DMS 273 (cell line): ENCODE results near the gene EIF2AK3.

ENCODE experiments used
- DNase-seq: peaks from one replicate; lab custom pipeline; 2025; ENCODE audit not compliant: unreplicated experiment; lab: John Stamatoyannopoulos, UW

EIF2AK3 gene

DNA sequence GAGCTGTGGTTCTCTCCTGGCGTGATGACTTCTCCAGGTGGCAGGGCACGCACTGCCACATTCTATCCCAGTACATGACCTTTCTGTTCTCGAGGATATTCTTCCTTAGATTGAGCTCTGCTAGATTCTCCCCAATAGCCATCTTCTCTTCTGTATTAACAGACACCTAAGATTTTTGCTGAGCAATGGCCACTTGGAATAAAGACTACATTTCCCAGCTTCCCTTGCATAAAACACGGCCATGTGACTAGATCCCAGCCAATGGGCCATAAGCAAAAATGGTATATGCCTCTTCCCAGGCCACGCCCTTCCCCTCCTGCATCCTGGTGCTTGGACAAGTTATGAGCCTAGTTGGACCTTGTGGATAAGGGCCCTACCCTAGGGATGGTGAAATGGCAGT lies 82.1 kb downstream of the EIF2AK3 start:
- peak; percentile 79 for DNase-seq

DNA sequence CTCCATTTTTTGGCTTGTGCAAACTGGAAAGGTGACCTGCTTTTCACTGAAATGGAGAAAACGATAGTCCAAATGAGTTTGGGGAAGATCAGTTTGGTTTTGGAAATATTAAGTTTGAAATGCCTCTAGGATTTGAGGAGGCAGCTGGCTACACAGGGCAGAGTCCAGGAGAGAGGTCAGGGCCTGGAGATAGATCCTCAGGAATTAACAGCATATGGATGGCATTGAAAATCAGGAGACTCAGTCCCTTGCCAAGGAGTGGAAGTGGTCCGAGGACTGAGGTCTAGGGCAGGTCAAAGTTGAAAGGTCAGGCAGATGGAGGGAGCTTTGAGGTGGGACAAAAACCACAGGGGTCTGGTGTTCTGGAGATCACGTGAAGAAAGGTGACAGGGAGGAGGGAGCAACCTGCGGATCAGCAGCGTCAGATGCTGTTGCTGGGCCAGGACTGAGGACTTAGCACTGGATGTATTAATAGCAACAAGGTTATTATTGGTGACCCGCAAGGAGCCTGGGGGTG lies 83.7 kb downstream of the EIF2AK3 start:
- DNase-seq = no peak

DNA sequence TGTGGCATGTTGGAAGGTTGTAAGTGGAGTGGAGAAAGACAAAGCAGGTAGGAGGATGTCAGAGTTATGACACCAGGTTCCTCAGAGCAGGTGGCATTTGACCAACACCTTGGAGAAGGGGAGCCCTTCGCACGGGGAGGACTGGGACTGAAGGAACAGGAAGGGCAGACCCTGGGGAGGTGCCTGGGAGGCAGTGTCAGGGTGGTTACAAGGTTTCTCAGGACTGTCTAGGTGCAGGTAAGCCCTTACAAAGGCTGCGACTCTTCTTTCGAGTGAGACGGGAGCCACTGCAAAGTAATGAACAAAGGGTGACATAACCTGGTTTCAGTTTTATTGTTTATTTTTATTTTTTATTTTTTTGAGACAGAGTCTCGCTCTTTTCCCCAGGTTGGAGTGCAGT lies 84.6 kb downstream of the EIF2AK3 start:
- no peak for DNase-seq

DNA sequence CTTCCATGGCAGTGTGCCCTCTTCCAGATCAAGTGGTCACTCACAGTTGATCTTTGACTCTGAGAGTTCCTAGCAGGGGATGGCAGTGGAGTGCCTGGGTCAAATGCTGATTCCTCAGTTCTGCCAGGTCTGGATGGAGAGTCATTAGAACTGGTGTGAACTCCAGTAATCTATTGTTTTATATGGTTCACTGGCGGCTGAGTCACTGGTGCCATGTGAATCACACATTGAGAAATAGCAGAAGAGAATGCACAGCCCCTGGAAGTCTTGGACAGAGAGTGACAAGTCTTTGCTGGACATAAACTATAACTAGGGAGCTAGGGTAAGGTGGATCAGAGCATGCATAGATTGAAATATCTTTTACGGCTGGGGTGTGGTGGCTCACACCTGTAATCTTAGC lies 86.9 kb downstream of the EIF2AK3 start:
- no peak for DNase-seq

DNA sequence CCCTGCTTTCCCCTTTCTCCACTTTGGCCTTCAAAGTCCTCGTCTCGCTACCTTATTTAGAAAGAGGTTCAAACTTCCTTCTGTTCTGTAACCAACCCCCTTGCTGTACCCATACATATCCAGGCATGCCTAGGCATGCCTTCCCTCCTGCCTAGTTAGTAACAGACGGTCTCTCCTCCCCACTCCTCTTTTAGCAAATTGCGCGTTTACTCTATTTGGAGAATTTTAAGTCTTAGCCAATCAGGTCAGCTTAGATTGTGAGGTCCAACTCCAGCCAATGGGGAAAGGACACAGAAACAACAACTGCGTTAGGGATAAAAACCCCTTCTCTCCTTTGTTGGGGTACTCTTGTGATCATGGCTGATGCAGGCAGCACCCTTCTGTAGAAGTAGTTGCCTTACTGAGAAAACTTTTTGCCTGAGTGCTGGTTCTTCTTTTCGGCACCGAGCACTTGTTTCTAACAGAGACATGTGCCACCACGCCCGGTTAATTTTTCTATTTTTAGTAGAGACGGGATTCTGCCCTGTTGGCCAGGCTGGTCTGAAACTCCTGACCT lies 88.8 kb downstream of the EIF2AK3 start:
- no peak for DNase-seq

DNA sequence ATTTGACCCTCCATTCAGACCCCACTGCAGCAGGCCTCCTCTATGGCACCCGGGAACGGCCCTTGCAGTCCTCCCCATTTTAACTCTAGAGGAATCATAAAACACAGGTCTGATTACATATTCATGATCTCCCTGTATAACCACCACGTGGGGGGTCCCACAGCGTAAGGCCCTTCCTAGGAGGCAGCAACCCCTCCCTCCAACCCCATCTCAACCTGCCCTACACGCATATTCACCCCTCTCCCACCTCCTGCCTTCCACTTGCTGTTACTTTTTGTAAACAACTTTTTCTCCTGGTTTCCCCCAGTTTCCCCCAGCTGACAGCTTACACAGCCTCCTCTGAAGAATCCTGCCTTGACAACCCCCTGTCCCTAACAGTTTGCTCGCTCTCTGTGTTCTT lies 89.6 kb downstream of the EIF2AK3 start:
- no peak for DNase-seq

DNA sequence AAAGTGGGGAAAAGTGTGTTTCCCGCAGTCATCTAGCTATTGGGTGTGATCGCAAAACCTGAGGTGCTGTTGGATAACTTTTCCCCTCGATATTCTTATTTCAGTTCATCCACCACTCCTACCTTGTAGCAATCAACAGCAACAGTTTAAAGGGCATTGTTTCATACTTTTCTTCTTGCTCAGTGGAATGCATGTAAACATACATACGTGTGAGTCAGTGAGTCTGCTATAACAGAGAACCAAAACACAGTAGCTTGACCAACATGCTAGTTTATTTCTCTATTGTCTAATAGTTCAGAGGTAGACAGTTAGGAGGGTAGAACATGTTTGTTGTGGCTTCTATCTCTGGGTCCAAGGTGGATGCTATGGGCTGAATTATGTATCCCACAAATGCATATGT lies 97.2 kb downstream of the EIF2AK3 start:
- no peak for DNase-seq

DNA sequence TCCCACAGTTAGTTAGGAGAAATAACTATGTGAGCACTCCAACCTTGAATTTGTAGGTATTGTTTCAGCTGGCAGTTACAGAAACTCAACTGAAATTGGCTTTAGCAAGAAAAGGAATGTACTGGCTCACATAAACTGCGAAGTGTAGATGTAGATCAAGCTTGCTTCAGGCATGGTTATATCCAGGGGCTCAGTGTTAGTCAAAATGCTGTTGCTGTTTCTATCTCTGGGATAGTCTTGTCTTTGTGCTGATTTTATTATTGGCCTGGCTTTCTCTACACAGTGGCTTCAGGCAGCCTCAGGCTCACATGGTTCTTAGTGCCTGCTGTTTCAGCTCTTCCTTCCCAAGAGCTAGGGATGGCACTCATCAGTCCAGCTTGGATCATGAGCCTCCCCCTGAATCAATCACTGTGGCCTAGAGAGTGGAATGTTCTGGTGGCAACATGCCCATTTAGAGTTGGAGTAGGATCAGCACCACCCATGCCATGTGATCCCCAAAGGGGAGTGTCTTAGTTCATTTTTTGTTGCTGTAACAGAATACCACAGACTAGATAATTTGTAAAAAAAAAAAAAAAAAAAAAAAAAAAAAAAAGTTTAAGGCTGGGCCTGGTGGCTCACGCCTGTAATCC lies 105.7 kb downstream of the EIF2AK3 start:
- DNase-seq = no peak

DNA sequence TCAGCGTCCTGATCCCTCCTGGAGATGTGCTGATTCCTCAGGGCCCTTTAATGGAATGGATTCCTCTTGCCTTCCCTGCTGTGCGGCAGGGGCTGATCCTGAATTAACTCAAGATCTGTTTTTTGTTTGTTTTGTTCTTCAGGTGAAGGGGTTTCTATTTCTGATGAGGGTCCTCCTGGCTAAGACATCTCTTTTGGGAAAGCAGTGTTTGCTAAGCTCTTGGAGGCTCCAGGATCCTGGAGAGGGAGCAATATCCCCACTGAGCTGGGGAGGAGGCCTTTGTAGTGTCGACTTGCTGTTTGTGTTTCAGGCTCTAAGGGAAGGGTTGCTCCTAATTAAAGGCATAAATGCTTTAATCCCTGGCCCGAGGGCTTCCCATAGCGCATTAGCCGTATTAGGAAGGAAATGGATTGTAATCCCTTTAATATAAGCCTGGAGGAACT lies 109.5 kb downstream of the EIF2AK3 start:
- no peak for DNase-seq
